Left hindlimb (tissue), 1 donor: ENCODE data around the gene DAPP1.
"Not testable (repeated sequence)": the region's sequence is repeated elsewhere in the genome, so short reads cannot be mapped to it uniquely, and the experiment has no call there.

ENCODE experiments used
- DNase-seq: peaks from one replicate; pipeline ENCODE4 v3.0.0-alpha.2; 2018

DAPP1 gene

GRCh38 chr4:99816545-99817308 lies at the start of gene DAPP1:
TSS of gene DAPP1 (plus strand) at chr4:99816827. CDS start at chr4:99816914, 87 bp downstream.
- DNase-seq: peak; percentile 33

- not testable (repeated sequence) for DNase-seq
Observed at GRCh38 chr4:99770842-99771241, 45.8 kb upstream of the DAPP1 start.

DNA sequence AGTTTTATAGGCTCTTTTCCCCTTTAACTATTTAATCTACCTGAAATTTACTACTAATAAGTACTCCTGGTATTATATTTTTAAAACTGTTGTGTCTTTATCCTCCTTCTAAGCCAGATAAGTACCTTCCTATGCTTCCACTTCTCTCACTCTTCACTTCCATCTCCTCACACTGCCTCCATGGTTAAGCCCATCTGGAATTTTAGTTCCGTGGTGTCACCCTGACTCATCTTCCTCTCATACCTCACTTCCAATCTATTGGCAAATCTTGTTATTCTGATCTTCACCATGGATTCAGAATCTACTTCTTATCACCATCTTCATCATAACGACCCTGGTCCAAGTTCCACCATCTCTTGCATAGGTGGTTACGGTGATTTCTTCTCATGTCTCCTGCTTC lies 32.7 kb upstream of the DAPP1 start:
- DNase-seq: no peak

- no peak for DNase-seq
Observed at GRCh38 chr4:99784842-99785241, 31.8 kb upstream of the DAPP1 start.

- DNase-seq: no peak
Observed at GRCh38 chr4:99790796-99791617, 25.6 kb upstream of the DAPP1 start.

DNA sequence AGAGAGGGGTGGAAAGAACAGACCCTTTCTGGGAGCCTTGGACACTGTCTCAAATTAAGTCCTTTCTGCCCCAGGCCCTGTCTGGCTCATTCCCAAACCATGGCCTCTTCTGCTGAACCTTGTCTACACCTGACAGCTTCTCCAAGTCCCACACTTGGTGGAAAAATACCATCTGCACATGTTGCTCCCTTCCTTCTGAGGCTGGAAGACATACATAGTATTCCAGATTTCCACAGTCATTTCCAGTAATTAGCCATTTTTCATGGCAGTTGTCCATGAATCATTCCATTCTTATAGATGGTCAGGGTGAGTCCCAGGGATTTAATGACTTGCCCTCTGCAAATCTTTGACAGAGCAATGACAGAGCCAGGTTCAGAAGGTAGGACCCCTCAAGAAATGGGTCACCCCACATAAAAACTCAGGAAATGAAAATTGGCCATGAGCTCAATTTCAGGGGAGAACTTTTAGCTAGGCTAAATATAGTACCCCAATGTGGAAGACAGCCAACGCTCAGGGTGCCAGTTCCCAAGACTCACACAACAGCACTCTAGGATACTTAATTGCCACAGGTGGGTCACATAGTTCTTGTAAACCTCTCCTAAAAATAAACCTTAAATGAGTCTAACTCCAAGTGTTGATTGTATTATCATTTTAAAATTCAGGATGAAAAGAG lies 16.2 kb upstream of the DAPP1 start:
- DNase-seq: no peak

- no peak for DNase-seq
Observed at GRCh38 chr4:99801005-99801699, 15.5 kb upstream of the DAPP1 start.

DNA sequence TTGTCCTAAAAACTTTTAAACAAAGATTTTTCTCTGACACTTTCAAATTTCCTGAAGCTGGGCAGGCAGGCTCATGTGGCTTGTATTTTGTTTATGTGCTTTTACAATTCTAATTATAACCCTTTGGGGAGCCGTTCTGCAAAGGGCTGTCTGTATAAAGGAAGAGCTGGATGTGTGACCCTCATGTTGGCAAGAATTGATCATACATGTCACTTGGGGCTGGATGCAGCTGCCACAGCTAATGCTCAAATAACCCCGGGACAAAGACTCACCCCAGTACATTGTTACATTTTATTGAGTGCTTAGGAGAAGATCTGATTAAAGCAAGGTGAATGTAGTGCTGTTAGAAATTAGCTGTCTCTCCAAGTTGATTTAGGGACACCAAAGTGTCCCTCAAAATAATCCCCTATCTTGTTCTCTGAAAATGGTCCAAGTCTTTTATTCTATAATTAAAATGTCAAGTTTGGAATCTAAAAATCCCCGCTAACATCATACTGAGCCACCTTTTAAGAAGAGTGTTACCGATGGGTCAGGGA lies 13.0 kb upstream of the DAPP1 start:
- no peak for DNase-seq

DNA sequence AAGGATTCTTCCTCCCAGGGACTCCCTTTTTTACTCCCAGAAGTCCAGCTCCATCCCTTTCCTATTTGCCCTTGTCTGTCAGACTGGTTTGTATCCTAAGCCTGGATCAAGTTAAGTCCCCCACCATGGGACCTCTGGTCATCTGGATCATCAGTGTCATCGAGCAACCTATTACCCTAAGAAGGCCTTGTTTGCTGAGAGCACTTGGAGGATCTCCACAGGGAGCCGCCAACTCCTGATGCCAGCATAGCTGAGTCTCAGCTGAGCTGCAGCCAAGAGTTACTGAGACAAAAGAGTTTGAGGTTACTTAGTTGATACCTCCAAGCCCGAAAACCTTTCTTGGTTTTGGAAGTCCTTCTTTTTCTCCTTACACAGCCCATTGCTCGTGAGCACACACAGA lies 10.1 kb upstream of the DAPP1 start:
- no peak for DNase-seq

DNA sequence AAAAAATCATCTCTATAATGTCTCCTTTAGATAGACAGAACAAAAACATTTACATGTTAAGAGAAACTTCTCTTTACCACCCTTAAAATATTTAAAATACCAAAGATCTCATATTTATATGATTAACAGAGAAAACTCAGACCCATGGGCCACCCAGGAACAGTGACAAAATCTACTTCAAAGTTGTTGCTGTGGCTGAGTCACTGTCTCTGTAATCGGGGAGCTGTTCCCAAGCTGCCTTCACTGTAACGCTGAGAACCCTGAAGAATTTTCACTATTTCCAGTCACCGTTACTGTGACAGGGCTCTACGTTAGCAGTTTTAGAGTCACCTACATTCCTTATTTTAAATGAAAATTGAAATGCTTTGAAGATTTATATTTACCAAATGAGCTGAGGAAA lies 9.0 kb upstream of the DAPP1 start:
- DNase-seq: no peak

DNA sequence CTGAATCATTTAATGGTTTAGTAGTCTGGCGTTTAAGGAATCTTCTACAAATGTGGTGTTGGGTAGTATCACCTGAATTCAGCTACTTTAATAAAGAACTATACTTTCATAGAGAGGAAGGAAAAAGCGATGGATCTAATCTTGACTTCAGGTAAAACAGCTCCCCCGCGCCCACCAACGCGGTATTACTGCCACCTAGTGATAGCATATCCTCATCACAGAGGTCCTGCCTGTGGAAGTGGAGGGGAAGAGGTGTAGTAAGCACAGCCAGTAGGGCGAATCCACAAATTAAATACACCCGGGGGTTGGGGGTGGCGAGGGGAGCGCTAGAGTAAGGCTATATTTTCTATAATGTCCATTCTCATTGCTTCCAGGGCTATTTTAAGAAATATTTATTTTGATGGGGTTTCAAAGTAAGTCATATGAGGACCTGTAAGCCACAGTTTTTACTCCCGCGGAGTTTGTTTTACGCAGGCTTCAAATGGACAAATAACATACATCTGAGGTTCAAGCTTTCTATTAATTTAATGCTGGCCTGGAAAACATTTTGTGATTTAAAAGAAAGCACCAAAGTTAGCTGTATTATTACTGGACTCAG lies 8.3 kb upstream of the DAPP1 start:
- peak; percentile 54 for DNase-seq

DNA sequence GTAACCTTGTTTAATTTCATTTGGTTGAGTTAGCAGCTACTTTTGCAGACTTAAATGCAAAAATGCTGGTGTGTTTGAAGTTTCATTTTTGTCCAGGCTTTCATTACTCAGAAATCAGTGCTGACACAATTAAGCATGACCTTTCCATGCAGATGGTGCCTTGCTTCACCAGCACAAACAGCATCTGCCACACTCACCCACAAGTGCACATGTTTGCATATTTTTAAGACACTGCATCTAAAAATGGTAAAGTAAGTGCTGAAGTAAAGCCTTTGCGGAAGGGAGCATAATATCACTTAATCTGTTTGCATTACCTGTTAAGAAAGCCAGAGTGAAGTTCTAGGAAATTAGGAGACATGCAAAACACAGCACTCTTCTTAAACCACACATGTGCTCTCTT lies 7.3 kb upstream of the DAPP1 start:
- no peak for DNase-seq

- no peak for DNase-seq
Observed at GRCh38 chr4:99810536-99810935, 6.1 kb upstream of the DAPP1 start.

GRCh38 chr4:99811117-99811516 lies 5.5 kb upstream of the DAPP1 start:
- DNase-seq: no peak

DNA sequence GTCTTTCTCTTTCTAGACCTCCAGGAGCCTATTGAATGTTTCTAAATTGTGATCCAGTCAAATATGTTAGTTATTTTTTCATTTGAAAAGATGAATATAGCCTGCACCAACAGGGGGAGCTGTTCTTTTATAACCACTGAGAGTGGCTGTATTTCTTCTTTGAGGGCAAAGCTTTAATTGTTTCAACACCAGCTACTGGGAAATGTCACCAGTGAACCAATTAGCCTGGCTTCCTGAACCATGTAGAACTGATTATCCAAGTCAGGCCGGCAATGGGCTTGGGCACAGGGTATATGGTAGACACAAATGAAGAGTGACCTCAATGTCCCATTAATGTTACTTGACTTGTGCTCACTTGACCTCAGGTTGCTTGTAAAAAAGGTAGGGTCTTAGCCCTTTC lies 4.8 kb upstream of the DAPP1 start:
- no peak for DNase-seq

DNA sequence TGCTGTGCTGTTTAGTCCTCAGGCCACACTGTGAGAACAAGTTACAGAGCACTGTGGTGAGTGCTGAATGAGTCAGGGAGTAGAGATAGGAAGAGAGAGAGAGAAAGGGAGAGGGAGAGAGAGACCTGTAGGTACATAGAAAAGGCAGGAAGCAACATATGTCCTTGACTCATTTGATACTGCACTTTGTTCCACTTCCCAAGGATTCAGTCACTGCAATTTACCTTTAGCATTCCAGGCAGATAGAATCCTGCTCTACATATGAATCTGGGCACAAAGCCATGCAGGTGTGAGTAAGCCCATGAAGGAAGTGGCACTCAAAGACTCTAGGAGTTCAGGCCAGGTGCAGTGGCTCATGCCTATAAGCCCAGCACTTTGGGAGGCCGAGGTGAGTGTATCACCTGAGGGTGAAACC lies 1.0 kb upstream of the DAPP1 start:
- DNase-seq: no peak

- DNase-seq: no peak
Observed at GRCh38 chr4:99817309-99817890, 773 bp downstream of the DAPP1 start.

DNA sequence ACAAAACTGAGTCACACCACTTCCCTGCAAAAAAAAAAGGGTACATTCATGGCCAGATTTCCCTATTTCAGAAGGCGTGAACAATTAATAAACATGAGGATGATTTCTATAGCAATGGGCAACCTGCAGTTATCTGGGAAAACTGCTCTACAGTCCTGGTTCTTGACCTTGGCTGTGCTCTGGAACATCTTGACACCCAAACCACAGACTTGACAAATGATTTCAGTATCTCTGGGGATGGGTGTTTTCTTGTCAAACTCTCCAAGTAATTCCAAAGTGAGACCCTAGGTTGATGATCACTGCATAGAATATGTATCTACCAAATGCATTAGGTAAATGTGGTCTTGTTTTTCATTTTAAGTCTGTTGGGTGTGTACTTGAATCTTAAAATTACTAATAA lies 2.0 kb downstream of the DAPP1 start:
- no peak for DNase-seq

- no peak for DNase-seq
Observed at GRCh38 chr4:99821918-99822503, 5.4 kb downstream of the DAPP1 start.

DNA sequence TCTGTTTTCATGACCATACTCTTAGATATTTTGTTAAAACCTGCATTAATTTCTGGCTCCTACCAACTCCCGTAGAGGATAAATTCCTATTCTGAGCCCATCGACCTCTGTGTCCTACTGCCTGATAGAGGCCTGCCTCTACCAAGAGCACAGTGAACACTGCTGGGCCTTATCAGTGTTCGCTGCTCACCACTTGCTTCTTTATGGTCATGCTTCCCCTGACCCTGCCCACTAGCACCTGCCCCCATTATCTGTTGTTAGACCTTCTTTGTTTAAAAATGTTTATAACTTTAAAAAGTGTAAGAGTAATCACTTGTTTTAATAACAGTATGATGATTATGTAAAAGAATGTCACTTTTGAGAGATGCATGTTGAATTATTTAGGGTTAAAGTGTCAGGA lies 6.1 kb downstream of the DAPP1 start:
- no peak for DNase-seq

- no peak for DNase-seq
Observed at GRCh38 chr4:99824070-99824599, 7.5 kb downstream of the DAPP1 start.
